GM12878 (cell line): ENCODE results near the gene DOCK1. TPM values are rescaled to one million over a fixed set of nuclear protein-coding genes. Genes with fewer than 3 reads are reported as not detected.

ENCODE experiments used
- ATAC-seq: fragments of 200-7000 bp; cut with Tn5 transposase; 3 replicates; pipeline ENCODE4 v1.9.1; 2020; ENCODE audit warnings: mild to moderate bottlenecking, moderate library complexity
- BruUV-seq: library from RNA; stranded (reverse); fragments of 400-500 nt; replicated peaks from 2 replicates; lab custom pipeline; 2021; lab: Mats Ljungman, UMichigan
- CTCF ChIA-PET: fragments of 300-600 bp; sonication (Branson Sonifier 250); formaldehyde crosslinking; extraction: SDS; loops from one replicate; lab custom pipeline; 2021; ENCODE audit warnings: inconsistent platforms; lab: Yijun Ruan, JAX
- POLR2A ChIA-PET: fragments of 350-600 bp; formaldehyde crosslinking; extraction: SDS; loops from one replicate; lab custom pipeline; 2021; ENCODE audit warnings: inconsistent platforms; lab: Charles Lee
- RAD21 ChIA-PET: fragments of 300-600 bp; sonication (Branson Sonifier 250); formaldehyde crosslinking; loops from one replicate; lab custom pipeline; 2023; ENCODE audit warnings: antibody characterized with exemption; ENCODE audit not compliant: unreplicated experiment; lab: Charles Lee
- SMC1A ChIA-PET: fragments of 300-600 bp; sonication (Branson Sonifier 250); formaldehyde crosslinking; loops from one replicate; lab custom pipeline; 2023; ENCODE audit not compliant: unreplicated experiment, uncharacterized antibody; lab: Charles Lee
- DNase-seq: peaks from one replicate; pipeline ENCODE4 v3.0.0-alpha.2; 2011; ENCODE audit warnings: low read depth, low spot score
- FAIRE-seq: peaks from 3 replicates; lab custom pipeline; 2011; peaks lifted over from hg19 to GRCh38; lab: Jason Lieb, UNC
- H2AFZ ChIP-seq: 2 replicates; pipeline ENCODE4 v1.6.0; 2011; ENCODE audit warnings: low read depth, low read length, control low read depth; ENCODE audit not compliant: control insufficient read depth
- H3K27ac ChIP-seq: 2 replicates; pipeline ENCODE4 v1.5.1; 2011; ENCODE audit warnings: control low read depth; ENCODE audit not compliant: control insufficient read depth, insufficient read depth
- H3K27me3 ChIP-seq, 2 experiments: replicated peaks in 1 of 2; 2 replicates each; pipeline versions ENCODE4 v1.6.0 to v1.6.1; 2011; ENCODE audit warnings: low read length in 1 of 2; ENCODE audit not compliant: control insufficient read depth in 2 of 2, insufficient read depth in 2 of 2
- H3K36me3 ChIP-seq, 2 experiments: 2 replicates each; pipeline ENCODE4 v1.5.1; 2011; ENCODE audit warnings: low read length in 1 of 2; ENCODE audit not compliant: control insufficient read depth in 2 of 2, insufficient read depth in 2 of 2
- H3K4me1 ChIP-seq: 2 replicates; pipeline ENCODE4 v1.6.1; 2011; ENCODE audit warnings: mild to moderate bottlenecking, low read length, moderate library complexity, mixed read lengths; ENCODE audit not compliant: control insufficient read depth, insufficient read depth
- H3K4me2 ChIP-seq: 2 replicates; pipeline ENCODE4 v1.6.0; 2011; ENCODE audit warnings: control low read depth; ENCODE audit not compliant: control insufficient read depth, insufficient read depth
- H3K4me3 ChIP-seq: fragments of 200-600 bp; sonication (generic); 2 replicates; pipeline ENCODE4 v1.5.1; 2016
- H3K79me2 ChIP-seq: 2 replicates; pipeline ENCODE4 v1.6.0; 2011; ENCODE audit warnings: low read length; ENCODE audit not compliant: control insufficient read depth, insufficient read depth
- H3K9ac ChIP-seq: 2 replicates; pipeline ENCODE4 v1.8.0; 2011; ENCODE audit warnings: low read length, control low read depth, mixed read lengths; ENCODE audit not compliant: control insufficient read depth, insufficient read depth
- H3K9me3 ChIP-seq: replicated peaks from 3 replicates; pipeline ENCODE4 v1.5.1; 2011; ENCODE audit warnings: mild to moderate bottlenecking, low read length; ENCODE audit not compliant: control insufficient read depth, insufficient read depth
- H4K20me1 ChIP-seq: 2 replicates; pipeline ENCODE4 v1.6.0; 2011; ENCODE audit not compliant: control insufficient read depth, insufficient read depth
- ASH2L ChIP-seq: fragments of 300-600, 200-600 bp; sonication (generic); IDR thresholded peaks from 2 replicates; pipeline ENCODE4 v1.6.1; 2017; ENCODE audit warnings: low read depth, mild to moderate bottlenecking, borderline replicate concordance
- BCL11A ChIP-seq: IDR thresholded peaks from 2 replicates; pipeline ENCODE4 v1.6.1; 2011; ENCODE audit warnings: low read depth, low read length
- BRCA1 ChIP-seq: IDR thresholded peaks from 2 replicates; pipeline ENCODE4 v1.6.1; 2011; ENCODE audit warnings: low read depth, low read length, improper control_type of control experiment
- CBX3 ChIP-seq: fragments of 200-600 bp; sonication (generic); IDR thresholded peaks from 2 replicates; pipeline ENCODE4 v1.6.1; 2016; ENCODE audit warnings: low read depth, borderline replicate concordance
- CTCF ChIP-seq, 3 experiments: IDR thresholded peaks in 2 of 3; conservative IDR thresholded peaks in 1 of 3; 2 replicates each; pipeline ENCODE4 v1.5.1; 2011; ENCODE audit warnings: low read depth in 3 of 3, low read length in 3 of 3, mild to moderate bottlenecking in 3 of 3, control low read depth in 2 of 3, moderate library complexity in 2 of 3, inconsistent platforms in 1 of 3, mixed read lengths in 1 of 3; ENCODE audit not compliant: control insufficient read depth in 2 of 3, insufficient read depth in 1 of 3; ENCODE audit errors: extremely low read depth in 1 of 3
- E4F1 ChIP-seq: fragments of 450-650 bp; IDR thresholded peaks from 2 replicates; pipeline ENCODE4 v1.6.1; 2018; ENCODE audit warnings: borderline replicate concordance, mild to moderate bottlenecking; ENCODE audit not compliant: partially characterized antibody
- LARP7 ChIP-seq: fragments of 450-650 bp; IDR thresholded peaks from 2 replicates; pipeline ENCODE4 v1.6.1; 2017; ENCODE audit warnings: mild to moderate bottlenecking
- NBN ChIP-seq: fragments of 450-650 bp; IDR thresholded peaks from 2 replicates; pipeline ENCODE4 v1.6.1; 2016
- POLR2AphosphoS5 ChIP-seq: IDR thresholded peaks from 2 replicates; pipeline ENCODE4 v1.6.1; 2011; ENCODE audit warnings: mild to moderate bottlenecking, low read length, inconsistent platforms
- RBBP5 ChIP-seq: fragments of 200-600 bp; sonication (generic); conservative IDR thresholded peaks from 2 replicates; pipeline ENCODE4 v1.6.1; 2016
- USF1 ChIP-seq: IDR thresholded peaks from 2 replicates; pipeline ENCODE4 v1.6.1; 2011; ENCODE audit warnings: borderline replicate concordance, low read depth, mild to moderate bottlenecking, moderate library complexity, mixed read lengths, low read length; ENCODE audit not compliant: insufficient read depth; ENCODE audit errors: extremely low read length
- ZBTB4 ChIP-seq: fragments of 450-650 bp; formaldehyde crosslinking; IDR thresholded peaks from 2 replicates; pipeline ENCODE4 v1.4.0; 2022; ENCODE audit warnings: mild to moderate bottlenecking, moderate library complexity
- WGBS: methylation state at CpG from one replicate; pipeline ENCODE4 v1.1.6; 2016; ENCODE audit warnings: low lambda C conversion rate; ENCODE audit not compliant: insufficient replicate concordance, insufficient coverage; ENCODE audit errors: missing lambda C conversion rate; 5-methylcytosine and 5-hydroxymethylcytosine counted together
- in situ Hi-C: fragments of 300-500 bp; cut with MboI; formaldehyde crosslinking; loops from 9 replicates; pipeline ENCODE4 v1.14.3; 2018; ENCODE audit warnings: mixed read lengths
- intact Hi-C: fragments of 100-400 bp; cut with micrococcal nuclease; formaldehyde crosslinking; loops from one replicate; pipeline ENCODE4 v1.14.2; 2022; ENCODE audit not compliant: unreplicated experiment
- polyA plus RNA-seq, 11 experiments: library from polyadenylated mRNA; depleted of rRNA in 4 of 11; unstranded in 6 of 11; stranded (reverse) in 5 of 11; fragments of >200 nt; fragmentation: Nextera tagmentation in 4 of 11; fragmentation: Illumina TruSeq in 1 of 11; extraction: Ambion mirVana in 4 of 11; extraction: Trizol in 1 of 11; gene quantifications; 1 replicate in 1 of 11; 2 replicates in 10 of 11; pipeline versions ENCODE4 v1.2.1 to v1.2.3, GENCODE V29; 2011 to 2016; ENCODE audit warnings: inconsistent platforms in 2 of 11, missing spikeins in 2 of 11, low read depth in 1 of 11
- total RNA-seq, 4 experiments: library from RNA; depleted of rRNA in 3 of 4; stranded (reverse); fragments of >200 nt in 3 of 4; fragmentation: Illumina TruSeq in 1 of 4; extraction: Trizol in 1 of 4; gene quantifications; 2 replicates each; pipeline versions ENCODE4 v1.2.1 to v1.2.3, GENCODE V29; 2013 to 2021

The DOCK1 gene
- total and polyA plus RNA-seq, 10 of the 15 experiments (the other 5 are each of a cell fraction or from before 2014, with no cell fraction given) = 0.05 to 0.18 TPM; not detected in 8

GRCh38 chr10:126935263-126935946 lies 30.2 kb downstream of the DOCK1 start (continued):
- TF ChIP-seq USF1 = no peak
- no peak for TF ChIP-seq LARP7
- no peak for TF ChIP-seq RBBP5
- no peak for TF ChIP-seq CBX3
- TF ChIP-seq, all 136 proteins: peak for 0

- ATAC-seq (no peak), FAIRE-seq (no peak), DNase-seq (no peak)
- Histone ChIP-seq H3K4me3 (no peak overlapping the region), H4K20me1 (no peaks in the 10 kb centered on the region), H2AFZ (no peak overlapping the region), H3K9me3 (no peaks in the 10 kb centered on the region; the same call in 1 of the 3 replicates), H3K4me2 (no peak overlapping the region), H3K79me2 (no peaks in the 10 kb centered on the region), H3K27me3 (no peaks in the 10 kb centered on the region), H3K9ac (no peak overlapping the region), H3K4me1 (no peaks in the 10 kb centered on the region), H3K27ac (no peak overlapping the region), H3K36me3 (no peaks in the 10 kb centered on the region)
- intact Hi-C loops (no loop called here), in situ Hi-C loops (no loop called here)
- WGBS = 0% methylated on average over 3 of the region's 3 CpGs
- BruUV-seq = no TSS peak
- ChIA-PET SMC1A (no interaction called here), RAD21 (no interaction called here), POLR2A (no interaction called here), CTCF (no interaction called here)
- TF ChIP-seq POLR2AphosphoS5 (no peak), ASH2L (no peak), BRCA1 (no peak), BCL11A (no peak), ZBTB4 (CRISPR knock-in tag) (no peak), USF1 (no peak), CTCF (IDR thresholded peaks at IDR 0.05 in 2 of 3, conservative IDR thresholded peaks at IDR 0.05 in 1 of 3; ENCODE audit: control insufficient read depth in 2 of 3, extremely low read depth in 1 of 3, insufficient read depth in 1 of 3, low read depth in 3 of 3, low read length in 3 of 3) (no peak), NBN (no peak), E4F1 (no peak)
Measured at GRCh38 chr10:126937026-126937425, 31.8 kb downstream of the DOCK1 start.
